AG08395 (cell line): ENCODE data around the gene CEP192.

Experiments
- DNase-seq: peaks from one replicate; pipeline ENCODE4 v3.0.0; 2012; ENCODE audit warnings: mixed read lengths, low spot score

The CEP192 gene

DNA sequence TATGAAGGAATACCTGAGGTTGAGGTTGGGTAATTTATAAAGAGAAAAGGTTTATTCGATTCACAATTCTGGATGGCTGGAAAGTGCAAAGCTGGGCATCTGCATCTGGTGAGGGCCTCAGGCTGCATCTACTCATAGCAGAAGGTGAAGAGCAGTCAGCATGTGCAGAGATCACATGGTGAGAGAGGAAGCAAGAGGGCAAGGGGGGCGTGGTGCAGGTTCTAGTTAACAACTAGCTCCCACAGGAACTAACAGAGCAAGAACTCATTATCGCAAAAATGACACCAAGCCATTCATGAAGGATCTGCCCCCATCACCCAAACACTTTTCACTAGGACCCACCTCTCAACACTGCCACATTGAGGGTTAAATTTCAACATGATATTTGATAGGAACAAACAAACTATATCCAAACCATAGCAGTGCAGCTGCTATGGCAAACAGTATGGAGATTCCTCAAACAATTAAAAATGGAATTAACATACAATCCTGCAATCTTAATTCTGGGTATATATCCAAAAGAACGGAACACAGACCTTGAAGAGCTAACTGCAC lies 154.6 kb downstream of the CEP192 start:
- no peak for DNase-seq

DNA sequence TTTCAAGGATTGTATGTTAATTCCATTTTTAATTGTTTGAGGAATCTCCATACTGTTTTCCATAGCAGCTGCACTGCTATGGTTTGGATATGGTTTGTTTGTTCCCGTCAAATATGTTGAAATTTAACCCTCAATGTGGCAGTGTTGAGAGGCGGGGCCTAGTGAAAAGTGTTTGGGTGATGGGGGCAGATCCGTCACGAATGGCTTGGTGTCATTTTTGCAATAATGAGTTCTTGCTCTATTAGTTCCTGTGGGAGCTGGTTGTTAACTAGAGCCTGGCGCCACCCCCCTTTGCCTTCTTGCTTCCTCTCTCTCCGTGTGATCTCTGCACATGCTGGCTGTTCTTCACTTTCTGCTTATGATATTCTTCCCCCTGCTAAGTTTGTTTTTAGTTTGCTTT lies 156.0 kb downstream of the CEP192 start:
- no peak for DNase-seq

DNA sequence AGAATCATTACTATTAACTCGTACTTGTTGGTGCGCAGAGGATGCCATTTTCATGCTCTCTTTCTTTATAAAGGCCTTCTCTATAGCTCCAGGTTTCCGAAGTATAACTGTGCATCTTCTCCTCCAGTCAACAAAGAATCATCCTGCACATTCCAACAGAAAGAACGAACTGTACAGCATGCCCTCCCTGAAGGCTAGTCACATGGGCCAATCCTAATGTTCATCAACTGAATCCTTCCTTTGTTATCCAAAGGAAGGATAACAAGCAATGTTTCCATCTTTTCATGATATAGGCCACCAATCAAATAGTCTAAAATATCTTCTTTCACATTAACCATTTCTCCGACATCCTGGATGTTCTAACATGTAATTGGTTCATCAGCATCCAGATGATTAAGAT lies 160.5 kb downstream of the CEP192 start:
- DNase-seq = no peak

DNA sequence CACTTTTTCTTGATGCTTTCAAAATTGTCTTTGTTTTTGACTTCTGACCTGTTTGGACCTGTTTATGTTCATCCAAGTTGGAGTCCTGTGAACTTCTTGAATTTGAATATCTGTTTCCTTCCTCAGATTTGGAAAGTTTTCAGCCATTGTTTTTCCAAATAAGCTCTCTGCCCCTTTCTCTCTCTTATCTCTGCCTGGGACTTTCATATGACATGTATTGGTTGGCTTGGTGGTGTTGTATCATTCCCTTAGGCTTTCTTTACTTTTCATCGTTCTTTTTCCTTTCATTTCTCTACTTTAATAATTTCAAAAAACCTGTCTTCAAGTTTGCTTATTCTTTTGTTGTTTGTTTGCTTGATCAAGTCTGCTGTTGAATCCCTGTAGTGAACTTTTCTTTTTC lies 167.3 kb downstream of the CEP192 start:
- DNase-seq = no peak

DNA sequence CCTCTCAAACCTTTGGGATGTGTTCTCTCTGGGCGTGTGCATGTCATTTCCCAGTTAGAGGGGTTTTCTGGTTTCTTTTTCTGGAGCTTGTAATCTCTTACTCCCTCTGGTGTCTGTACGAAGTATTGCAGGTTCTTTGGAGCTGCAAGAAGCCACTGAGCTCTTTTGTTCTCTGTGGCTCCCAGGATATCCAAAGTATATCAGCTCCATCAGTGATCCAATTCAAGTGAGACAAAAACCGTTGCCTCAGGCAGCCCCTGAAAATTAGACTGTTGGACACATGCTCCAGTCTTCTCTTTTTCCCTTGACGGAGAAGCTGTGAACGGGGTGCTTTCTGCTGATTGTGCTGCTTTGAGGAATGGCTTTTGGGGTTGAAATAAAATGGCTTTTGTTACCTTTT lies 168.4 kb downstream of the CEP192 start:
- DNase-seq = peak; percentile 70

DNA sequence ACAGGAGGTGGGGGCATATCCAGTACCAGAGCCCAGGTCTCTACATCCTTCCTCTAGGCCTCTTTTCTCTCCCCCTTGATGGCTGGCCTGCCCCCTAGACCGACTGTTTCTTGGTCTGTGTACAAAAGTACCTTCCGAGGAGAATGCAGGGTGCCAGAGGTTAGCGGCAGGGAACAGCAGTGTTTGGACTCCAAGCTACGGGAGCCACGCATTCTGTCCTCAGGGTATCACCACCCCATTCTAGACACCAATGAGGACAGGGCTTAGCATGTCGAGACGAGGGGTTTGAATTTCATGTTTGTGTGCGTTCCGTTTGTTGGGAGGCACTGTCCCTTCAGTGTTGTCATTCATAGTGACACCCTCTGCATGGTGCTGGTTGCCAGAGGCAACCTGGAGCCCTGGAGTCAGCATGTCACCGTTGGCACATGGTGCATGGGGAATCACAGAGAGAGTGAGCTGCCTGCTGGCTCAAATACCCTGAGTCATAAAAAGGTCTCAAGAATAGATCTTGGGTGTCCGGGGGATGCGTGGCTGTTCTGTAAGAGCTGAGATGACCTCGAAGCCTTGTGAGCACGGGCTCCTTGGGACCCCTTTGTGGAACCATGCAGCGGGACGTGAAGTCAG lies 170.2 kb downstream of the CEP192 start:
- DNase-seq = no peak

GRCh38 chr18:13163167-13163927 lies 172.2 kb downstream of the CEP192 start:
- DNase-seq = no peak

DNA sequence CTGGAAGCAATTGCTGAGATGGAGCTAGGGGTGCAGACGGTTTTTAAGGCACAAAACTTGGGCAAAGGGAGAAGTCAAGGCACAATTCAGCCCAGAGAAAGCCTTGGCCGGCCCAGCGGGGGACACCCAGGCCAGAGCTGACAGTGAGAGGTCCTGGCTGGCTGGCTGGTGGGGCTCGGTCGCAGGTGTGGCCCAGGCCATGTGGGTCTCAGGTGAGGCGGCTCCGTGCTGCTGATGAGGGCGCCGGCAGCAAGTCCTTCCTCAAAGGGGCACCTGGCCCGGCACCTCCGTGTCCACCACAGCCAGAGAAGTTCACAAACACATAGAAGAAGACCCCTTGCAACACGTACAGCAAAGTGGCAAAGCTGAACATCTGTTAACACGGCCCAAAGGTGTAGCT lies 173.2 kb downstream of the CEP192 start:
- DNase-seq = no peak

GRCh38 chr18:13165636-13166423 lies 174.7 kb downstream of the CEP192 start:
- no peak for DNase-seq

DNA sequence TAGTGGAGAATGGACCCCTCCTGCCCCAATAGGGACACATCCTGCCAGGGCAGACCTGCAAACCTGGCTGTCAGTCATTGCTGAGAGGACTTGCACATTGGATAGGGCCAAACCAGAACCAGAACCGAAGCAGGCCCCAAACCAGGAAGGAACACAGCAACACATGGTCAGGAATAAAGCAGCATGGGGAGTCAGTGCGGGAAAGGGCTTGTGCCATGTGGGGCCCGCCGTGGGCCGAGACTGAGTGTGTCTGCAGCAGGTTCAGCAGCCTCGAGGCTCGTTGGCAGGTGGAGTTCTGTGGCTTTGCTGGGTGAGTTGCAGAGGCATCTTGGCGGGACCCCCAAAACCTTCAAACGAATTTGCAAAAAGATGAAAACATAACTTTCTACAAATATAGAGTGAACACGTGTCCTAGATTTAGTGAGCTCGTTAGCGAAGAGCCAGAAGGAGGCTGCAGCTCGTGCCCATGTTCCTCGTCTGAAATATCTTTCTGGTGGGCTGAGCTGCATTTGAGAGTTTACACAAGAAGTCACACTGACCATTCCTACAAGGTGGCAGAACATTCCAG lies 182.5 kb downstream of the CEP192 start:
- no peak for DNase-seq
